Lower leg skin (tissue), 4 donors: ENCODE data around the gene MPPE1. TPM values are rescaled to one million over a fixed set of nuclear protein-coding genes. Genes with fewer than 3 reads are reported as not detected.

Experiments
- DNase-seq, 2 donors: peaks; one replicate each; pipeline ENCODE4 v3.0.0-alpha.2; 2019; ENCODE audit warnings: low spot score in 2 of 2
- H3K4me3 ChIP-seq: fragments of 200-600 bp; sonication (generic); 2 replicates; pipeline ENCODE4 v1.5.1; 2017; ENCODE audit warnings: mild to moderate bottlenecking, low read depth; ENCODE audit not compliant: poor library complexity, severe bottlenecking
- CTCF ChIP-seq, 3 donors: fragments of 450-650 bp; IDR thresholded peaks; one replicate each; pipeline ENCODE4 v1.5.1; 2016; ENCODE audit warnings: antibody characterized with exemption in 3 of 3, mild to moderate bottlenecking in 3 of 3, moderate library complexity in 2 of 3
- POLR2A ChIP-seq, 2 donors: fragments of 450-650 bp; IDR thresholded peaks; one replicate each; pipeline ENCODE4 v1.6.1; 2016 to 2017; ENCODE audit warnings: antibody characterized with exemption in 2 of 2, mild to moderate bottlenecking in 1 of 2, moderate library complexity in 1 of 2
- WGBS, 2 donors: methylation state at CpG; one replicate each; pipeline ENCODE4 v1.1.5; 2018; 5-methylcytosine and 5-hydroxymethylcytosine counted together
- intact Hi-C: fragments of 100-400 bp; cut with DNase I; formaldehyde crosslinking; loops from one replicate; pipeline ENCODE4 v1.15.0; 2023; ENCODE audit warnings: low total_unique reads
- total RNA-seq, 4 donors: library from RNA; depleted of rRNA; stranded (reverse); fragments of >200 nt; gene quantifications; one replicate each; pipeline ENCODE4 v1.1.0, GENCODE V29; 2016

MPPE1 gene
- total RNA-seq, 4 donors from 2014 or later: 30.2 to 62.2 (median 44.5) TPM

- no peak for TF ChIP-seq CTCF (IDR thresholded peaks at IDR 0.05)
- TF ChIP-seq POLR2A (IDR thresholded peaks at IDR 0.05): no peak
- no peak overlapping the region for H3K4me3 ChIP-seq
- DNase-seq: no peak
- intact Hi-C loops: no loop called here
- 86 to 87% methylated on average over 5 of the region's 5 CpGs for WGBS, 2 donors
These were observed 18.8 kb downstream of the MPPE1 start for GRCh38 chr18:11889284-11889683.

- no peak for TF ChIP-seq POLR2A (IDR thresholded peaks at IDR 0.05)
- no peak for TF ChIP-seq CTCF (IDR thresholded peaks at IDR 0.05)
- 91 to 97% methylated on average over 2 of the region's 2 CpGs for WGBS, 2 donors
- DNase-seq: no peak
- intact Hi-C loops: no loop called here
- H3K4me3 ChIP-seq: no peak overlapping the region
These were observed 19.4 kb downstream of the MPPE1 start for GRCh38 chr18:11888726-11889125.

GRCh38 chr18:11887328-11888128, 20.6 kb downstream of the MPPE1 start:
- TF ChIP-seq POLR2A (IDR thresholded peaks at IDR 0.05) (no peak), CTCF (IDR thresholded peaks at IDR 0.05) (no peak)
- DNase-seq: no peak
- intact Hi-C loops: no loop called here
- 82 to 83% methylated on average over 8 of the region's 8 CpGs for WGBS, 2 donors
- no peak overlapping the region for H3K4me3 ChIP-seq

GRCh38 chr18:11886577-11887110, 21.5 kb downstream of the MPPE1 start:
- WGBS, 2 donors: 89 to 95% methylated on average over 16 to 19 of the region's 19 CpGs
- no peak for DNase-seq
- intact Hi-C loops: no loop called here
- TF ChIP-seq CTCF (IDR thresholded peaks at IDR 0.05) (no peak), POLR2A (IDR thresholded peaks at IDR 0.05) (no peak)
- no peak overlapping the region for H3K4me3 ChIP-seq

- no peak overlapping the region for H3K4me3 ChIP-seq
- intact Hi-C loops: no loop called here
- no peak for TF ChIP-seq POLR2A (IDR thresholded peaks at IDR 0.05)
- no peak for TF ChIP-seq CTCF (IDR thresholded peaks at IDR 0.05)
- DNase-seq: no peak
- 87 to 92% methylated on average over 22 of the region's 22 CpGs for WGBS, 2 donors
These were observed 22.7 kb downstream of the MPPE1 start for GRCh38 chr18:11885278-11885947.
